22Rv1 (cell line): Measurements from ENCODE around the gene CTNNA3.

Experiments used
- ZFX ChIP-seq: fragments of 450-650 bp; IDR thresholded peaks from 2 replicates; pipeline ENCODE4 v1.6.1; 2017; ENCODE audit warnings: antibody characterized with exemption, borderline replicate concordance
- TF ChIP-seq, protein P1 (sequence below): fragments of 450-650 bp; IDR thresholded peaks from 2 replicates; pipeline ENCODE4 v1.5.1; 2017; ENCODE audit warnings: mild to moderate bottlenecking

DNA sequence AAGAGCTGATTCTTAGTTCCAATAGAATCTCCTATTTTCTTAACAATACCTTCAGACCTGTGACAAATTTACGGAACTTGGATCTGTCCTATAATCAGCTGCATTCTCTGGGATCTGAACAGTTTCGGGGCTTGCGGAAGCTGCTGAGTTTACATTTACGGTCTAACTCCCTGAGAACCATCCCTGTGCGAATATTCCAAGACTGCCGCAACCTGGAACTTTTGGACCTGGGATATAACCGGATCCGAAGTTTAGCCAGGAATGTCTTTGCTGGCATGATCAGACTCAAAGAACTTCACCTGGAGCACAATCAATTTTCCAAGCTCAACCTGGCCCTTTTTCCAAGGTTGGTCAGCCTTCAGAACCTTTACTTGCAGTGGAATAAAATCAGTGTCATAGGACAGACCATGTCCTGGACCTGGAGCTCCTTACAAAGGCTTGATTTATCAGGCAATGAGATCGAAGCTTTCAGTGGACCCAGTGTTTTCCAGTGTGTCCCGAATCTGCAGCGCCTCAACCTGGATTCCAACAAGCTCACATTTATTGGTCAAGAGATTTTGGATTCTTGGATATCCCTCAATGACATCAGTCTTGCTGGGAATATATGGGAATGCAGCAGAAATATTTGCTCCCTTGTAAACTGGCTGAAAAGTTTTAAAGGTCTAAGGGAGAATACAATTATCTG, 768.6 kb downstream of the CTNNA3 start:
- TF ChIP-seq, protein P1, sequence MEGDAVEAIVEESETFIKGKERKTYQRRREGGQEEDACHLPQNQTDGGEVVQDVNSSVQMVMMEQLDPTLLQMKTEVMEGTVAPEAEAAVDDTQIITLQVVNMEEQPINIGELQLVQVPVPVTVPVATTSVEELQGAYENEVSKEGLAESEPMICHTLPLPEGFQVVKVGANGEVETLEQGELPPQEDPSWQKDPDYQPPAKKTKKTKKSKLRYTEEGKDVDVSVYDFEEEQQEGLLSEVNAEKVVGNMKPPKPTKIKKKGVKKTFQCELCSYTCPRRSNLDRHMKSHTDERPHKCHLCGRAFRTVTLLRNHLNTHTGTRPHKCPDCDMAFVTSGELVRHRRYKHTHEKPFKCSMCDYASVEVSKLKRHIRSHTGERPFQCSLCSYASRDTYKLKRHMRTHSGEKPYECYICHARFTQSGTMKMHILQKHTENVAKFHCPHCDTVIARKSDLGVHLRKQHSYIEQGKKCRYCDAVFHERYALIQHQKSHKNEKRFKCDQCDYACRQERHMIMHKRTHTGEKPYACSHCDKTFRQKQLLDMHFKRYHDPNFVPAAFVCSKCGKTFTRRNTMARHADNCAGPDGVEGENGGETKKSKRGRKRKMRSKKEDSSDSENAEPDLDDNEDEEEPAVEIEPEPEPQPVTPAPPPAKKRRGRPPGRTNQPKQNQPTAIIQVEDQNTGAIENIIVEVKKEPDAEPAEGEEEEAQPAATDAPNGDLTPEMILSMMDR: no peak
- TF ChIP-seq ZFX: no peak
